Stimulated activated naive CD8-positive, alpha-beta T cell treated with anti-CD3 and anti-CD28 coated beads, Interleukin-15, Interleukin-2, amounts not matched to agents 100 U/mL and 50 U/mL, for 24 hours (primary cell): ENCODE data around the gene RIBC2.
"Not testable (repeated sequence)": the region's sequence is repeated elsewhere in the genome, so short reads cannot be mapped to it uniquely, and the experiment has no call there.

Source experiments
- ATAC-seq: fragments of 150-1000 bp; cut with Tn5 transposase; one replicate; pipeline ENCODE4 v1.10.0; 2021
- DNase-seq: peaks from one replicate; pipeline ENCODE4 v3.0.0; 2021

RIBC2 gene, protein sequence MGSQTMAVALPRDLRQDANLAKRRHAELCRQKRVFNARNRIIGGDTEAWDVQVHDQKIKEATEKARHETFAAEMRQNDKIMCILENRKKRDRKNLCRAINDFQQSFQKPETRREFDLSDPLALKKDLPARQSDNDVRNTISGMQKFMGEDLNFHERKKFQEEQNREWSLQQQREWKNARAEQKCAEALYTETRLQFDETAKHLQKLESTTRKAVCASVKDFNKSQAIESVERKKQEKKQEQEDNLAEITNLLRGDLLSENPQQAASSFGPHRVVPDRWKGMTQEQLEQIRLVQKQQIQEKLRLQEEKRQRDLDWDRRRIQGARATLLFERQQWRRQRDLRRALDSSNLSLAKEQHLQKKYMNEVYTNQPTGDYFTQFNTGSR

DNA sequence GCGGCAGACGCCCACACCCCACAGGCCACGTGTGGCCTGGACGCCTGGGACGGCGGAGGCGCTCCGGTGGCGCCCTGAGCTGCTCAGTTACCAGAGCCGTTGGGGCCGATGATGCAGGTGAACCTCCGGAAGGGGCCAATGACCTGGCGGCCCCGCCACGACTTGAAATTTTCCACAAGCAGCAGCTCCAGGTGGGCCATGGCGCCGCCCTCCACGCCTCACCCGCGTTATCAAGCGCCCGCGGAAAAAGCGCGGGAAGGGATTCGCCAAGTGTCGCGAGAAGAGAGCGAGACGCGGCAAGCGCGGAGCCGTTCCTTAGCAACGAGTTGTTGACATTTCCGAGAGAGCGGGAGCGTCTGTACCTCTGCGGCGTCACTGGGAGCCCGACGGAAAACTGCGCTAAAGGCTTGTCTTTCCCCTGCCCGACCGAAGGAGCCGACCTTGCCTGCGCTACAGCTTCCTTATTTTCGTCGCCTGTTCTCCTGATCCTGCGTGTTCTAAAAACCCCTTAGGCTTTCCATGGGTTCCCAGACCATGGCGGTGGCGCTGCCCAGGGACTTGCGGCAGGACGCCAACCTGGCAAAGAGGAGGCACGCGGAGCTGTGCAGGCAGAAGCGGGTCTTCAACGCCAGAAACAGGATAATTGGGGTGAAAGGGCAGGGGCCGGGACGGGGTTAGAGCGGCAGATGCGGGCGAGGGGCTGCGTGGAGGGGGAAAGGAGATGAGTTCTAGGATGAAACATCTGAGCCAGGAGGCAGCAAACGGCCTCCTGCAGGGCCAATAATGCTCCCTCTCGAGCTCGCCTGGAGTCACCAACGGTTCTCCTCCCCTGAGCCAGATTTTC, at the start of gene RIBC2, which contains the start of gene SMC1B:
Gene RIBC2, plus strand, starts transcription at position 326 of the 844 bp plus-strand sequence. Its CDS starts 194 bp downstream, at position 520.
Gene SMC1B, minus strand, starts transcription at position 232 of the 844 bp plus-strand sequence. Its CDS starts 32 bp downstream, at position 200.
- ATAC-seq (peak; percentile 93), DNase-seq (peak; percentile 87)

DNA sequence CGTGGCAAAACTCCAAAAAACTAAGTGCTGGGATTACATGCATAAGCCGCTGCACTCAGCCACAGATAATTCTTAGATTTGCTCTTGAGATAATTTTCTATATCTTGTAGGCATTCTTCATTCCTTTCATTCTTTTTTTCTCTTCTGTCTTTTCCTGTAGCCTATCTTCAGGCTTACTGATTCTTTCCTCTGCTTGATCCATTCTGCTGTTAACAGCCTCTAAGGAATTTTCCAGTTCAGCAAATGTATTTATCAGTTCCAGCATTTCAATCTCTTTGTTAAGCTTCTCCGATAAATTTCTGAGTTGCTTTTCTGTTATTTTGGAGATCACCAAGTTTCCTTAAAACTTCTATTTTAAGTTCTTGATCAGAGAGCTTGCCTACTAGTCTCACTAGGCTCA, 46.8 kb upstream of the RIBC2 start:
- ATAC-seq = no peak

DNA sequence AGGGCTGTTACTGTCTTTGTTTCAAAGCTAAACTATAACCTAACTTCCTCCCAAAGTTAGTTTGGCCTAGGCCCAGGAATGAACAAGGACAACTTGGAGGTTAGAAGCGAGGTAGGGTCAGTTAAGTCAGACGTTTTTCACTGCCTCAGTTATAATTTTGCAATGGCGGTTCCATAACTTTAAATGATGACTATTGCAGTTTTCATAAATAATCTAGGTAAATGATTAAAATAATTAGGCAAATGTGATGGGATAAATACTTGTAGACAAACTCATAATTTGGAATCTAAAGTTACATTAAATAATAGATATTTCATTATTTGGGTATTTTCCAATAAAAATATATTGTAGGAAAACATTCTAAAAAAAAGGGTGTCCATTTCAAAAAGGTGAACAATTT, 39.9 kb upstream of the RIBC2 start:
- DNase-seq, ATAC-seq: not testable (repeated sequence)

More for the DNA sequence above, 46.8 kb upstream of the RIBC2 start:
- DNase-seq = no peak

DNA sequence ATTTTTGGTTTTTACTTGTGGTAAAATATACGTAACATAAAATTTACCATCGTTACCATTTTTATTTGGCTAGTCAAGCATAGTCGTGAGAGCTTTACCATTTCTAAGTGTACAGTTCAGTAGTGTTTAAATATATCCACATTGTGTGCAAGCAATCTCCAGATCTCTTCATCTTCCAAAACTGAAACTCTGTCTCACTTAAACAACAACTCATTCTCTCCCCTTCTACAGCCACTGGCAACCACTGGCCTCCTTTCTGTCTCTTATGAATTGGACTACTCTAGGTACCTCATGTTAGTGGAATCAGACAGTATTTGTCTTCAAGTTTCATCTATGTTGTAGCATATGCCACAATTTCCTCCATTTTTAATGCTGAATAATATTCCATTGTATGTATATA, 37.5 kb upstream of the RIBC2 start:
- no peak for DNase-seq
- peak; percentile 57 for ATAC-seq

DNA sequence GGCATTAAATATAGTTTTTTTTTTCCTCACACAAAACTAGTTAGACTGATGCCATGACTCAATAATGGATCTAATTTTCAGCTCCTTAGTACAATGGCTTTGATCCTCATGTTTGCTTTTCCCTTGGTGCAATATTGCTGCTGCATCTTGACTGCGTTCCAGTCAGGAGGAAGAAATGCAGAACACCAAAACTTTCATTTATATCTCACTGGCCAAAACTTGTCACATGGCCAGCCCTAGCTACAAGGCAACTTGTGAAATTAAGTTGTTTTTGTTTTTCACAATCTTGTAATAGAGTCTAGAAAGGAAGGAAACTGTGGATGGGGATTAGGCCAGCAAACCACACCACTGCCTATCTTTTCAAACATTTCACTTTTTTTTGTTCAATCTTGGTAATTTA, 36.8 kb upstream of the RIBC2 start:
- DNase-seq (no peak), ATAC-seq (no peak)

DNA sequence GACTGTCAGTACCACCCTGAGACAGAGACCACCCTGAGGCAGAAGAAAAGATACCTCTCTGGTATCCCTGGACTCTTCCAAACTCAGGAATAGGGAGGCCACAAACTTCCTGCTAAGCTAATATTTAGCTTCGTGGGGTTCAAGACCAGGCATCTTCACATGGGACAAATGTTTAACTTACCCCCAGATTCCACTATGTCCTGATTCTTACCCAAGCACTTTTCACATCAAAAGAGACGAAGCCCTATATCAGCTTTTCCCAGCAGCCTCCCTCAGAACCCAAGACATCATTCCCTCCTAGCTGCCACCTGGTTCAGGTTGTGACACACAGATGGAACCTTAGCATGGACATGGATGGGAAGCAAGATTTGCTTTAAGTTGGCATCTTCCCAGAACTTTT, 32.1 kb upstream of the RIBC2 start:
- DNase-seq = no peak
- no peak for ATAC-seq

DNA sequence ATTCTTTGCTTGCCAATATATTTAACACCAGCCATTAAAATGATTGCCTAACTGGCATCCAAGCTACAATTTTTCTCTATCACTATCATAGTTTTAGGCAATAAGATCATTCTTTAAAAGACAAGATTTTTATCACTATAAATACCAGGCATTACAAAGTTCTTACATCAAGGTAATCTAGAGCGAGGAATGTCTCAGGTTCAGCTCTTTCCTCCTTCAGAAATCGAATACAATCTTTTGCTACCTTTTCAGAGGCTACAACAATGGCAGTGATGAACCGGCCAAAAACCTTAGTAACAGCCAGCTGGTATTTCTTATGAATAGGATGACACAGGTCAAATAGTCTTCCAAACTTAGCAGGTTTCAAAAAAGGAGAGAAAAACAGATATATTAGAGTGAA, 23.9 kb upstream of the RIBC2 start:
- DNase-seq = no peak

DNA sequence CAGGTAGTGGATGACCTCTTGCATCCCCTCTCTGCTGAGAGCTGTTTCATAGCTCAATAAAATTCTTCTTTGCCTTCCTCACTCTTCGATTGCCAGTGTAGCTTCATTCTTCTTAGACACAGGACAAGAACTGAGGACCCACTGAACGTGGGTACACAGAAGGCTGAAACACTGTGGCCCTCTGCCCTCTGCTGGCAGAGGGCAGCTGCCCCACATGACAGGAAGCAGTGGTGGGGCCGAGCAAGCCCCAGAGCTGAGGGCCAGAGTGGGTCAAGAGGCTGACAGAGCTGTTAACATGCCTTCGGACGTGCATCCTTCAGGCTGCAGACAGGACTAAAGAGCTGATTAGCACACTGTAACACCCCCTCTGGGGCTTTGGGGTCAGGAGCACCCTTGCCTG, 15.7 kb upstream of the RIBC2 start:
- ATAC-seq = no peak
- no peak for DNase-seq

More for the DNA sequence above, 23.9 kb upstream of the RIBC2 start:
- ATAC-seq = no peak

DNA sequence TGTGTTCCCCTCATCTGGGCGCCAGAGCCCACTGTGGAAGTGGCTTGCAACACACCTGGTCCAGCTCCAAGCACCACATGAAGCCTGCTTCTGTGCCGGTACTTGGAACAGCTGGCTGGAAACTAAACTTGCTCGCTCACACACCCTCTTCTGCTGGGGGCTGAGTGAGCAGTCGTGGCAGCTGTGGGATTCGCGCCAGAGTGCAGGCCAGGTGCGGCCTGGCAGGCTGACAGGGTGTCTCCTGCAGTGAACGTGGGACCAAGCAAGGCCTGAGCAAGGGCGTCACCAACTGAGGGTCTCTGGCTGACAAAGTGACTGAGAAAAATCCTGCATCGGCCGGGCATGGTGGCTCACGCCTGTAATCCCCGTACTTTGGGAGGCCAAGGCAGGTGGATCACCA, 15.3 kb upstream of the RIBC2 start:
- DNase-seq (no peak), ATAC-seq (no peak)

DNA sequence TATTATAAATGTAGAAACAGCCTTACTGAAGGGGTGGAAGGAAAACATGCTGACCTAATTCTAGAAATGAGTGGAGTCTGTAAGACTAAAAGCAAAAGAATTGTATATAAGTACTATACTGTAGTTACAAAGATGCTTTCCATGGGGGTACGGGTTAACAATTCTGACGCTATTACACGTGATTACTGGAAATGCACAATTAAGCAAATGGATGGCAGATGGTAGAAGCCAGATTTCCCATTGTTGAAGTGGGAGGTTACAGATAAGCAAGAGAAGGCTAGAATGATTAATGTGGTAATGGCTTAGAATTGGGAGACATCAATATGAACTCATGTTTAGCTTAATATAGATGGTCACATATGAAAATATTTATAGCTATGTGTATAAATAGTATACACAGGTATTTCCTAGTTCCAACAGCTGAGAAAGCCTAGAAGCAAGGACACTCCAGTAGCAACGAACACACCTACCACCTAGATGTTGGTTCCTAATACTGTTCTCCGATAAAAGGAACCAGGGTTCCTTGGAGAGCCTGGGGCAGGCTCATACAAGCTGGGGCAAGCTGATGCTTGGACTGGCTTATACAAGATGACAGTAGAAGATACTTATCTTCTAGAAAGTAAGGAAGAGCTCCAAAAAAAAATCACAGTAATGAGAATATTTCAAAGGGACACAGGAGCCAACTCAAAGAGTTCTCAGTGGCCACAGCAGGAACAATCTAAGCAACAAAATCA, 13.6 kb upstream of the RIBC2 start:
- no peak for DNase-seq
- ATAC-seq = no peak

DNA sequence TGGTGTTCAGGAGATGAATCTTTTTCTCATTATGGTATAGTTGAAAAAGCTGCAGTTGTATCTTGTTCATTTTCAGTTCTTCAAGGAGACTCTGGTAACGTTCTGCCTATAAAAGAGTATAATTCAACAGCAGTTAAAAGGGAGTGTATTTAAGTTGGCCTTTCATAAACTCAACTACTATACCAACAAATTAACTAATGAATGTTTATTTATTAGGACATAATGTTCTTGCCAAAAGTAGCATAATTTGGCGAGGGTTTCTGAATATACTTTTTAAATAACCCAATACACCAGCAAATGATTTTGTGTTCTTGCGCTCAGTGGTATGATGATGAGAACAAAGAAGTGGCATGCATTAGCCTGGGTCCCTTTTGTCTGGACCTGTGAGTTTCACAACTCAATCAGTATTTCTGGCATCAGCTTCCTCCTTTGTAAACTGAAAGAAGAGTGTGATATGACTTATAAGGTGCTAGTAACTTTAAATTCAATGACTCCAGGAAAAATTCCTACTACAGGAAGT, 11.0 kb upstream of the RIBC2 start:
- DNase-seq = no peak
- ATAC-seq = no peak

DNA sequence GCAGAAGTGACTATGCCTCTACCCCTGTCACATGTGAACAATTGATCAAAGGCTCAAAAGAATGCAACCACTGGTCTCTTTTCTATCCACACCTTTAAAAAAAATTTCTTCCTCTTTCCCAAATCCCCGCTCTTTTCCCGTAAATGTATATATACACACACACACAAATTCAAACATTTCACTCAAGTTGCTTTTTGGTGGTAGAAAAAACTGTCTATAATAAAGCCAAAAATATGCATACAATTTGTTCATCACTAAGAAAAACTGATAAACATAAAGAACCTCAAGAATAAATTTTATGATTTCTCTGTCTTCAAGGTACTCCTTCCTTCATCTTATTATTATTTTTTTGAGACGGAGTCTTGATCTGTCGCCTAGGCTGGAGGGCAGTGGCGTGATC, 5.7 kb upstream of the RIBC2 start:
- no peak for DNase-seq
- ATAC-seq = no peak

DNA sequence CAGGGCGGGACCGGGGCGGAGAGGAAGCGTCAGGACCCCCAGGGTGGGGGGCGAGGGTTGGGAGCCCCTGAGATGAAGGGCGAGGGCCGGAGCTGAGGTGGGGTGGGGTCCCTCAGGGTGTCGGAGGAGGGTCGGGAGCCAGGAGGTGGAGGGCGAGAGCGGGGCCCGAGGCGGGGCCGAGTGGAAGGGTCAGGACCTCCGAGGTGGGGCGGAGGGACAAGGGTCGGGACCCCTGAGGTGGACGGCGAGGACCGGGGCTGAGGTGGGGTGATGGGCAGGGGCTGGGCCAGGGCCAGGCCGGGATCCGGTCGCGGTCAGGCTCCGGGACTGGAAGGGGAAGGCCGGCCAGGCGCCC, 503 bp upstream of the RIBC2 start:
- ATAC-seq (no peak), DNase-seq (no peak)

DNA sequence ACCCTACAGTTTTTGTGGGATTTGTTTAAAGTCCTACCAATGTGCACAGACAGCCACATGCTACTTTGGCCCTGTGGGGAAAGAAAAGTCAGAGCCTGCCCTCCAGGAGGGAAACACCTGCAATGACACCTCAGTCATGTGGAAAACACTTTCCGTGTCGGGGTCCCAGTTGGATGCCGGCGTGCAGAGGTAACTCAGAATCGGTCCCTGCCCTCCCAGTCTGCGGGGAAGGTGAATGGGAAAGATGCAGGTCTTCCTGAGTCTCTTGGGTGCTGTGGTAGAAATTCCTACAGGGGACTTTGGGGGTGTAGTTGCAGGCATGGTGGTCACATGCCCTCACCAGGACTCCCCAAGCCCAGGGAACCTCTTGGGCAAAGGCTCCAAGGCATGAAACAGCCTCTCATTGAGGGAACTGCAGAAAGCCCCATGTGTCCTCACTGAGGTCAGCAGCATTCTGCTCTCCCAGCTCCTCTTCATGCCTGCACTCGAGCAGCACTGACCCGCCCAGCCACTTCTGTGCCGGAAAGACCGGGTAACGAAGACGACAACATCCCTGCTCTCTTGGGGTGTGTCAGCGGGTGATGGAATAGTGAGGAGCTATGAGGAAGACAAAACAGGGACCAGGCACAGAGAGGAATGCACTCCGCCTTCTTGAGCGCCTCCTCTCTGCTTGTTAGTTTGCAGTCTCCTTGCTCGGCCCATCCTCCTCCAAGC, 4.7 kb downstream of the RIBC2 start:
- DNase-seq (no peak), ATAC-seq (no peak)

DNA sequence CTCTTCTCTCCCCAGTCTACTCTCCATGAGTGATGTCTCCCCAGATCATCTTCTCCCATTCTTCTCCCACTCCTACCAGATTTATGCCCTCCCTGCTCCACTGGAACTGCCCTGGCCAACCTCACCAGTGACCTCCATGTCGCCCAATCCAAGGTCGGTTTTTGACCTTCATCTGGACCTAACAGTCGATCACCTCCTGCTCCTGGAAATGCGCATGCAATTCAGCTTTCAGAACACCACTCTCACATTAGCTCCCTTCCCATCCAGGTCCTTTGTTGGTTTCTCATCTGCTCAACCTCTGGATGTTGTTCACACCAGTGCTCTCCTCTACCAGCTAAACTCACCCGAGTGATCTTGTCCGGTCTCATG, 5.3 kb downstream of the RIBC2 start:
- DNase-seq (no peak), ATAC-seq (no peak)

DNA sequence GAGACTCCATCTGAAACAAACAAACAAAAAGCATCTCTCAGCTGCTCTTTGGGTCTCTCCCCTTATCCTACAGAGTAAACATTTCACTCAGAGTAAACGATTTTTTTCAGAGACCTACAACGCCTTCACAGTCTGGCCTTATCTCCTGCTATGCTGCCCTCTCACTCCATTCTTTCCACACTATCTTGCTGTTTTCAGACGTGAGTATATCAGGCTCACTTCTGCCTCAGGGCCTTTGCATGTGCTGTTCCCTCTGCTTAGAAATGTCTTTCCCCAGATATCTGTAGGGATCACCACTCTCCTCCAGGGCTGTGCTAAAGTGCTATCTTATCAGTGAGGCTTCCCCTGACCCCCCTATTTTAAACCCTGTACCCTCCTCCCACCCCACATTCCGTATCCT, 6.5 kb downstream of the RIBC2 start:
- no peak for DNase-seq
- no peak for ATAC-seq

DNA sequence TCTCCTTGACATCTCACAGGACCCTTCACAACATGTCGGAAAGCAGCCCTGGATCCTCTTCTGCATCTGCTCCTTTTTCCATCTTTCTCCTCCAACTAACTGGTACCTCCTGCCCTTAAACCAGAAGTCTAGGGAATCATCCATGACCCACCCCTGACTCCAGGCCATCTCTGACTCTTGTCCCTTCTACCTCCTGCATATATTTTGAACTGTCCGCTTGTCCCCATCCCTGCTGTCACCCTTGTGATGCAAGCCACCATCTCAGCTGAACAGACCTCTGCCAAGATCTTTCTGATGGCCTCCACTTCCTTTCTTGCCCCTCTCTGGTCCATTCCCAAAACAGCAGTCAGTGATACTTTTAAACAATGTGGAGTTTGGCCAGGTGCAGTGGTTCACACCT, 7.0 kb downstream of the RIBC2 start:
- ATAC-seq (no peak), DNase-seq (no peak)

DNA sequence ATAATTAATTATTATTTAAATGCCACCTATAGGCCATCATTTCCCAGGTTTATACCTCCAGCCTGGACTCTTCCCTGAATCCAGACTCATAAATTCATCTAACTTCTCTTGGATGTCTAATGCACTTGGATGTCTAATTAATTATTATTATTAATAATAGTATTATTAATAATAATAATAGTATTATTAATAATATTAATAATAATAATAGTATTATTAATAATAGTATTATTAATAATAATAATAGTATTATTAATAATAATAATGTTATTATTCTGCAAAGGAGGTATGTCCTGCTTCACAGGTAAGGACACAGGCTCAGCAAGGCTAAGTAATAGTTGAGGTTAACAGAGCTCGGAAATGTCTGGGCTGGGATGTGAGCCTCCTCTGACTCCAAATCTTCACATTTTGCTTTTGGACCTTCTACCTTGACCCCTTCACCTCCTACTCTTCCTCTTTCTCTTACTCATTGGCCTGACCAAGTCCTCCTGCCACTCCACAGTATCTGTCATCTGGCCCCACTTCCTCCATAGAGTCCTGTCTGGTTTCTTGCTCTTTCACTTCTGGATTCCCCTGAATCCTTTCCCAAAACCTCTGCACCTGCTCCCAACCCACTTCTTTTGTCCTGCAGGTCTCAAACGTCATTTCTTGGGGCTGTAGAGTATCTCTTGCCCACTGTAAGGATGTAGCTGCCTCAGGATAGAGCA, 8.0 kb downstream of the RIBC2 start:
- no peak for ATAC-seq
- no peak for DNase-seq

DNA sequence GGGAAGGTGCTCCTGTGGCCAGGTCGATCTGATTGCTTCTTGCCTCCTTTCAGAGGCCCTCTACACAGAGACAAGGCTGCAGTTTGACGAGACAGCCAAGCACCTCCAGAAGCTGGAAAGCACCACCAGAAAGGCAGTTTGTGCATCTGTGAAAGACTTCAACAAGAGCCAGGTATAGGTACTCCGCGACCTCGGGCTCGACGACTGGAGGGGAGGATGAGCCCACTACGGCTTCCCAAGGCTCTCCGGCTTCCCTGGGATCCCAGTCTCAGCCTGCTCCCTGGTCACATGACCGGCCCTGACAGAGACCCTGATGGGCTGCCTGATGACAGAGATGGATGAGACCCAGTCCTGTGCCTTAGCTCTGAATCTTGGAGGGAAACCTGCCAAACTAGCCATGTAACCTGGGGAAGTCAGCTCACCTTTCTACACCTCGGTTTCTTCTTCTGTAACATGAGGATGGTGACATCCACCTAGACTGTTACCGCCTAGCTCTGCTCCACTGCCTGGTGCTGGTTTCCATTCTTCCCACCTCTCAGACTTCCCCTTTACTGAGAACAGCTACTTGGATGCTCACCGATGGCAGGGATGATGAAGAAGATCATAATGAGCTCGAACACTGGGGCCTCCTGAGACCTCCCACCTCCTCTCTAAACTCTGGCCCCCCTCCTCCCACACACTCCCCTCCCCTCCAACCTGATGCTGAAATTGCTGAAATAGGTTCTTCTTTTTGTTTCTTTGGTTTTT, 8.9 kb downstream of the RIBC2 start:
- DNase-seq (no peak), ATAC-seq (no peak)

DNA sequence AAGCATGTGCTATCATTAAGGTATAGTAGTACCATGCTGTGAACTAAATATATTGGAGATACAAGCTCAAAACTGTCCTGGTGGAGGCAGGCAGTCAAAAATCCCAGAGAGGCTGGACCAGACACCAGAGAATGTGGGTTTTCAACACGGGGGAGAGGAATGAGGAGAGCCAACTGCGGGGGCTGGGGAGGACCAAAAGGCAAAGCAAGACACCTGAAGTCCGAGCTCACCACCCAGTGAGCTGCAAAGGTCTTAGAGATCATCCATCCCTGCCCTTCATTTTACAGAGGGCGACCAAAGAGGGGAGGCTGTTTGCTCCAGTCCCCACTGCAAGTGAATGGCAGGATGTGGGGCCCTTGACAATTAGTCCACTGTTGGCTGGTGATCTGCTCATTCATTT, 10.0 kb downstream of the RIBC2 start:
- ATAC-seq (no peak), DNase-seq (no peak)
